Panc1 (cell line): ENCODE results near the gene GTPBP4. TPM values are rescaled to one million over a fixed set of nuclear protein-coding genes. Genes with fewer than 3 reads are reported as not detected.

Experiments
- ATAC-seq: fragments of 200-7000 bp; cut with Tn5 transposase; 2 replicates; pipeline ENCODE4 v1.9.1; 2020; ENCODE audit warnings: mild to moderate bottlenecking, moderate library complexity
- BruUV-seq: library from RNA; stranded (reverse); fragments of 400-500 nt; replicated peaks from 2 replicates; lab custom pipeline; 2021; lab: Mats Ljungman, UMichigan
- CTCF ChIA-PET: fragments of 300-600 bp; sonication (Branson Sonifier 250); formaldehyde crosslinking; loops from one replicate; lab custom pipeline; 2022; ENCODE audit warnings: antibody characterized with exemption; lab: Charles Lee
- POLR2A ChIA-PET: fragments of 300-600 bp; sonication (Branson Sonifier 250); formaldehyde crosslinking; loops from one replicate; lab custom pipeline; 2022; ENCODE audit warnings: antibody characterized with exemption; lab: Charles Lee
- DNase-seq: peaks from one replicate; pipeline ENCODE4 v3.0.0-alpha.2; 2010; ENCODE audit warnings: low read depth, low spot score
- H3K27ac ChIP-seq: 2 replicates; pipeline ENCODE4 v1.5.1; 2011; ENCODE audit warnings: mild to moderate bottlenecking, low read length, inconsistent platforms
- H3K27me3 ChIP-seq: fragments of 200-500 bp; sonication (Bioruptor generic); 2 replicates; pipeline ENCODE4 v1.6.0; 2014; ENCODE audit warnings: low read length, inconsistent platforms; ENCODE audit not compliant: control insufficient read depth, insufficient read depth
- H3K36me3 ChIP-seq: fragments of 200-500 bp; sonication (Bioruptor generic); 2 replicates; pipeline ENCODE4 v1.5.1; 2014; ENCODE audit warnings: inconsistent platforms, mild to moderate bottlenecking, low read length, moderate library complexity; ENCODE audit not compliant: control insufficient read depth, insufficient read depth
- H3K4me1 ChIP-seq: 2 replicates; pipeline ENCODE4 v1.5.1; 2011; ENCODE audit warnings: inconsistent platforms, mild to moderate bottlenecking, low read length, moderate library complexity; ENCODE audit not compliant: control insufficient read depth, insufficient read depth
- H3K4me3 ChIP-seq, 2 experiments: 2 replicates each; pipeline ENCODE4 v1.5.1; 2011 to 2012; ENCODE audit warnings: low read depth in 2 of 2, low read length in 2 of 2, mild to moderate bottlenecking in 2 of 2, inconsistent platforms in 1 of 2, moderate library complexity in 1 of 2
- H3K9me3 ChIP-seq: fragments of 200-500 bp; sonication (Bioruptor generic); 2 replicates; pipeline ENCODE4 v1.5.1; 2014; ENCODE audit warnings: low read depth, mild to moderate bottlenecking, inconsistent platforms, low read length, moderate library complexity; ENCODE audit not compliant: control insufficient read depth, insufficient read depth
- CTCF ChIP-seq: fragments of 450-650 bp; IDR thresholded peaks from 2 replicates; pipeline ENCODE4 v1.5.1; 2017; ENCODE audit warnings: mild to moderate bottlenecking
- POLR2AphosphoS5 ChIP-seq: IDR thresholded peaks from 2 replicates; pipeline ENCODE4 v1.6.1; 2012; ENCODE audit warnings: mild to moderate bottlenecking, low read depth, low read length, moderate library complexity
- REST ChIP-seq, 2 experiments: IDR thresholded peaks; 2 replicates each; pipeline ENCODE4 v1.6.1; 2011 to 2012; ENCODE audit warnings: low read depth in 2 of 2, control low read depth in 1 of 2, low read length in 1 of 2, mild to moderate bottlenecking in 1 of 2, moderate library complexity in 1 of 2; ENCODE audit not compliant: insufficient read depth in 1 of 2
- SIN3A ChIP-seq: IDR thresholded peaks from 2 replicates; pipeline ENCODE4 v1.6.1; 2012; ENCODE audit warnings: low read depth, mild to moderate bottlenecking, low read length, moderate library complexity, borderline replicate concordance; ENCODE audit not compliant: insufficient read depth
- TCF7L2 ChIP-seq: IDR thresholded peaks from 2 replicates; pipeline ENCODE4 v1.6.1; 2011; ENCODE audit warnings: mild to moderate bottlenecking, low read depth, low read length, inconsistent platforms
- in situ Hi-C: cut with HindIII; loops from 2 replicates; pipeline ENCODE4 v1.10.0; 2016; ENCODE audit warnings: low sequenced_read_pairs, low pct_unique_long_range_greater_than_20kb
- intact Hi-C: fragments of 100-400 bp; cut with micrococcal nuclease; formaldehyde crosslinking; loops from one replicate; pipeline ENCODE4 v1.10.0; 2022; ENCODE audit not compliant: unreplicated experiment
- total RNA-seq: library from RNA; stranded (reverse); gene quantifications from one replicate; pipeline ENCODE4 v1.2.1, GENCODE V29; 2021; ENCODE audit not compliant: unreplicated experiment

The GTPBP4 gene
- total RNA-seq, 1 experiment from 2014 or later, result 79.5 TPM

- TF ChIP-seq SIN3A, result no peak
- TF ChIP-seq POLR2AphosphoS5, result no peak
- TF ChIP-seq TCF7L2, result no peak
- no peak for TF ChIP-seq REST (IDR thresholded peaks at IDR 0.05; ENCODE audit: insufficient read depth in 1 of 2, low read depth in 2 of 2, low read length in 1 of 2)
- no peak for TF ChIP-seq CTCF
- Histone ChIP-seq H3K4me1 (peaks cover 11% of the 10 kb centered on the region), H3K36me3 (peaks cover 11% of the 10 kb centered on the region), H3K27me3 (no peaks in the 10 kb centered on the region), H3K27ac (no peak overlapping the region), H3K9me3 (no peaks in the 10 kb centered on the region), H3K4me3 (no peak overlapping the region)
- DNase-seq (no peak), ATAC-seq (no peak)
- no TSS peak for BruUV-seq
- POLR2A ChIA-PET, result no interaction called here
- in situ Hi-C loops (no loop called here), intact Hi-C loops (no loop called here)
- CTCF ChIA-PET, result no interaction called here
Measured at GRCh38 chr10:990808-991207, 2.6 kb downstream of the GTPBP4 start.

GRCh38 chr10:992467-992866, 4.2 kb downstream of the GTPBP4 start:
- no TSS peak for BruUV-seq
- DNase-seq (no peak), ATAC-seq (no peak)
- Histone ChIP-seq H3K36me3 (peaks cover 24% of the 10 kb centered on the region), H3K4me1 (peaks cover 3% of the 10 kb centered on the region; the same call in 1 of the 2 replicates), H3K27ac (no peak overlapping the region), H3K4me3 (no peak overlapping the region), H3K27me3 (no peaks in the 10 kb centered on the region), H3K9me3 (no peaks in the 10 kb centered on the region)
- ChIA-PET CTCF (no interaction called here), POLR2A (no interaction called here)
- no peak for TF ChIP-seq TCF7L2
- no peak for TF ChIP-seq SIN3A
- TF ChIP-seq REST (IDR thresholded peaks at IDR 0.05; ENCODE audit: insufficient read depth in 1 of 2, low read depth in 2 of 2, low read length in 1 of 2), result no peak
- no peak for TF ChIP-seq CTCF
- no peak for TF ChIP-seq POLR2AphosphoS5
- in situ Hi-C loops (no loop called here), intact Hi-C loops (no loop called here)
